Kidney epithelial cell (primary cell): Measurements from ENCODE around the gene PCDHB16. TPM values are rescaled to one million over a fixed set of nuclear protein-coding genes. Genes with fewer than 3 reads are reported as not detected.
"Not testable (repeated sequence)": the region's sequence is repeated elsewhere in the genome, so short reads cannot be mapped to it uniquely, and the experiment has no call there.

Experiments used
- DNase-seq: peaks from one replicate; pipeline ENCODE4 v3.0.0-alpha.2; 2010; ENCODE audit warnings: low read depth
- H3K27me3 ChIP-seq: 2 replicates; pipeline ENCODE4 v1.6.0; 2011; ENCODE audit warnings: low read length; ENCODE audit not compliant: control insufficient read depth, insufficient read depth
- H3K36me3 ChIP-seq: 2 replicates; pipeline ENCODE4 v1.5.1; 2011; ENCODE audit warnings: low read length; ENCODE audit not compliant: control insufficient read depth, insufficient read depth
- H3K4me3 ChIP-seq: 2 replicates; pipeline ENCODE4 v1.5.1; 2011; ENCODE audit warnings: low read depth, mild to moderate bottlenecking, control low read depth, low read length
- total RNA-seq: library from RNA; depleted of rRNA; stranded (reverse); fragments of >200 nt; gene quantifications from 2 replicates; pipeline ENCODE4 v1.2.3, GENCODE V29; 2015
- TF ChIP-seq, protein P1 (sequence below): IDR thresholded peaks from 2 replicates; pipeline ENCODE4 v1.5.1; 2011; ENCODE audit warnings: mild to moderate bottlenecking, moderate library complexity, low read length, control low read depth, inconsistent platforms; ENCODE audit not compliant: insufficient read depth, poor library complexity, severe bottlenecking

The PCDHB16 gene
- total RNA-seq, 1 donor from 2014 or later: 0.92 TPM

DNA sequence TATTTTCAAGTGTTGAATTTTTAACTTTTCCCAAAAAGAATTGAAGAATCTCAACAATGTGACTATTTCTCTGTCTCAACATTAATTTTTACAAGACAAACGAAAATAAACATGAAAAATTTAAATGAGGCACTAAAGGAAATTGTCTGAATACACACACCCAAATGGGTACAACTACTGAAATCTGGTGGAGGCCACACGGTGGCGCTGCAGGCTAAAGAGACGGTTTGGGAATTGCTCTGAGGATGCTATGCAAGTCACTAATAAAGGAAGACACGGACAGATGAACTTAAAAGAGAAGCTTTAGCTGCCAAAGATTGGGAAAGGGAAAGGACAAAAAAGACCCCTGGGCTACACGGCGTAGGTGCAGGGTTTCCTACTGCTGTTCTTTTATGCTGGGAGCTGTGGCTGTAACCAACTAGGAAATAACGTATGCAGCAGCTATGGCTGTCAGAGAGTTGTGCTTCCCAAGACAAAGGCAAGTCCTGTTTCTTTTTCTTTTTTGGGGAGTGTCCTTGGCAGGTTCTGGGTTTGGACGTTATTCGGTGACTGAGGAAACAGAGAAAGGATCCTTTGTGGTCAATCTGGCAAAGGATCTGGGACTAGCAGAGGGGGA lies 10.0 kb downstream of the PCDHB16 start, which contains the start of gene PCDHB10:
Gene PCDHB10, plus strand, starts transcription at position 244 of the 616 bp plus-strand sequence. Its CDS starts 200 bp downstream, at position 444.
- DNase-seq: no peak
- no peak within 1 kb of the TSS for H3K4me3 ChIP-seq
- no peaks in the 10 kb centered on the region for H3K36me3 ChIP-seq
- TF ChIP-seq, protein P1, sequence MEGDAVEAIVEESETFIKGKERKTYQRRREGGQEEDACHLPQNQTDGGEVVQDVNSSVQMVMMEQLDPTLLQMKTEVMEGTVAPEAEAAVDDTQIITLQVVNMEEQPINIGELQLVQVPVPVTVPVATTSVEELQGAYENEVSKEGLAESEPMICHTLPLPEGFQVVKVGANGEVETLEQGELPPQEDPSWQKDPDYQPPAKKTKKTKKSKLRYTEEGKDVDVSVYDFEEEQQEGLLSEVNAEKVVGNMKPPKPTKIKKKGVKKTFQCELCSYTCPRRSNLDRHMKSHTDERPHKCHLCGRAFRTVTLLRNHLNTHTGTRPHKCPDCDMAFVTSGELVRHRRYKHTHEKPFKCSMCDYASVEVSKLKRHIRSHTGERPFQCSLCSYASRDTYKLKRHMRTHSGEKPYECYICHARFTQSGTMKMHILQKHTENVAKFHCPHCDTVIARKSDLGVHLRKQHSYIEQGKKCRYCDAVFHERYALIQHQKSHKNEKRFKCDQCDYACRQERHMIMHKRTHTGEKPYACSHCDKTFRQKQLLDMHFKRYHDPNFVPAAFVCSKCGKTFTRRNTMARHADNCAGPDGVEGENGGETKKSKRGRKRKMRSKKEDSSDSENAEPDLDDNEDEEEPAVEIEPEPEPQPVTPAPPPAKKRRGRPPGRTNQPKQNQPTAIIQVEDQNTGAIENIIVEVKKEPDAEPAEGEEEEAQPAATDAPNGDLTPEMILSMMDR: peak; percentile 17
- no peaks in the 10 kb centered on the region for H3K27me3 ChIP-seq

DNA sequence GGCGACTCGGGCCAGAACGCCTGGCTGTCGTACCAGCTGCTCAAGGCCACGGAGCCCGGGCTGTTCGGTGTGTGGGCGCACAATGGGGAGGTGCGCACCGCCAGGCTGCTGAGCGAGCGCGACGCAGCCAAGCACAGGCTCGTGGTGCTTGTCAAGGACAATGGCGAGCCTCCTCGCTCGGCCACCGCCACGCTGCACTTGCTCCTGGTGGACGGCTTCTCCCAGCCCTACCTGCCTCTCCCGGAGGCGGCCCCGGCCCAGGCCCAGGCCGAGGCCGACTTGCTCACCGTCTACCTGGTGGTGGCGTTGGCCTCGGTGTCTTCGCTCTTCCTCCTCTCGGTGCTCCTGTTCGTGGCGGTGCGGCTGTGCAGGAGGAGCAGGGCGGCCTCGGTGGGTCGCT lies 12.1 kb downstream of the PCDHB16 start:
- not testable (repeated sequence) for H3K27me3 ChIP-seq, DNase-seq, H3K36me3 ChIP-seq, H3K4me3 ChIP-seq

DNA sequence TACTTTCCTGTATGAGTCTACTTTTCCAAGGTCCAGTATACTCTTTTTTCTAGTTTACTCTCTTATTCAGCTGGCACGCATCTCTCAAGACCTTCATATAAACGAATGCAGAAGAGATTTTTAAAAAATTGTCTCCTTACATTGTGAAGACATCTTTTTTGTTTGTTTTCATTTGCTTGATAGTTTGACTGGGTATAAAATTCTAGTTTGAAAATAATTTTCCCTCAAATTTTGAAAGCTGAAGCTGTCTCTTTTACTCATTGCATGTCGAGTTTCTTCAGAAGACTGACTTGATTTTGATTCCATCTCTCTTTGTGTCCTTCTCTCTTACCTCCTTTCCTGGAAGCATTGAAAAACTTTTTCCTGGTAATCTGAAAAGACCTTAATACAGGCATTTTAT lies 14.2 kb downstream of the PCDHB16 start:
- H3K36me3 ChIP-seq: no peaks in the 10 kb centered on the region
- no peak for DNase-seq
- TF ChIP-seq, protein P1: no peak

DNA sequence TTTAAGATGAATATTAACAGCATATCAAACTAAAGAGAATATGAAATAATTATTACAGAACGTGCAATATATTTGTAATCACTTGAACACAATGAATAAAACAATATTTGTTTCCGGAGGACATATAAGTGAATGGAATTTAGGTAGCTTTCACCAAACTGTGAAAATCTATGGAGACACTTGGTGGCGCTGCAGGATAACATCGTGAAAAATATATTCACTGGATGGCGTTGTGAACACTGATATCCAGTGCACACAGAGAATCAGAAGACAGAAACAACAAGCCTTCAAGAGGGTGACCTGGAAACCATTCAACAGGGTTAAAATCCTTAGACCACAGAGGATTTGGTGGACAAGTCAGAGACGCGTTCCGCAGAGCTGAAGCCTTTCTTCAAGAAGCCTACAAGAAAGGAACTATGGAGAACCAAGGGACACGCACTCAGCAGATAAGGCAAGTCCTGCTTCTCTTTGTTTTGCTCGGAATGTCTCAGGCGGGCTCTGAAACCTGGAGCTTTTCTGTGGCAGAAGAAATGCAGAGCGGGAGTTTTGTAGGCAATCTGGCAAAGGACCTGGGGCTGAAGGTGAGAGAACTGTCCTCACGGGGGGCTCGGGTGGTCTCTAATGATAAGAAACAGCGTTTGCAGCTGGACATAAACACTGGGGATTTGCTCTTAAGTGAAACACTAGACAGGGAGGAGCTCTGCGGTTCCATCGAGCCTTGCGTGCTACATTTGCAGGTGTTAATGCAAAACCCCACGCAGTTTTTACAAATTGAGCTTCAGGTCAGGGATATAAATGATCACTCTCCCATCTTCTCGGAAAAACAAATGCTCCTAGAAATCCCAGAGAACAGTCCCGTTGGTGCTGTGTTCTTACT lies 17.4 kb downstream of the PCDHB16 start, which contains the start of gene PCDHB11:
Gene PCDHB11, plus strand, starts transcription at position 269 of the 877 bp plus-strand sequence. Its CDS starts 148 bp downstream, at position 417.
- no peak for DNase-seq
- Histone ChIP-seq H3K4me3 (no peak within 1 kb of the TSS), H3K27me3 (no peaks in the 10 kb centered on the region), H3K36me3 (no peaks in the 10 kb centered on the region)
- TF ChIP-seq, protein P1: no peak

More for the DNA sequence above, 14.2 kb downstream of the PCDHB16 start:
- Histone ChIP-seq H3K4me3 (no peak overlapping the region), H3K27me3 (no peaks in the 10 kb centered on the region)

DNA sequence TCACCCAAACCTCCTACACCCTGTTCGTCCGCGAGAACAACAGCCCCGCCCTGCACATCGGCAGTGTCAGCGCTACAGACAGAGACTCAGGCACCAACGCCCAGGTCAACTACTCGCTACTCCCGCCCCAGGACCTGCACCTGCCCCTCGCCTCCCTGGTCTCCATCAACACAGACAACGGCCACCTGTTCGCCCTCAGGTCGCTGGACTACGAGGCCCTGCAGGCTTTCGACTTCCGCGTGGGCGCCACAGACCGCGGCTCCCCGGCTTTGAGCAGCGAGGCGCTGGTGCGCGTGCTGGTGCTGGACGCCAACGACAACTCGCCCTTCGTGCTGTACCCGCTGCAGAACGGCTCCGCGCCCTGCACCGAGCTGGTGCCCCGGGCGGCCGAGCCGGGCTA lies 18.9 kb downstream of the PCDHB16 start:
- not testable (repeated sequence) for DNase-seq

DNA sequence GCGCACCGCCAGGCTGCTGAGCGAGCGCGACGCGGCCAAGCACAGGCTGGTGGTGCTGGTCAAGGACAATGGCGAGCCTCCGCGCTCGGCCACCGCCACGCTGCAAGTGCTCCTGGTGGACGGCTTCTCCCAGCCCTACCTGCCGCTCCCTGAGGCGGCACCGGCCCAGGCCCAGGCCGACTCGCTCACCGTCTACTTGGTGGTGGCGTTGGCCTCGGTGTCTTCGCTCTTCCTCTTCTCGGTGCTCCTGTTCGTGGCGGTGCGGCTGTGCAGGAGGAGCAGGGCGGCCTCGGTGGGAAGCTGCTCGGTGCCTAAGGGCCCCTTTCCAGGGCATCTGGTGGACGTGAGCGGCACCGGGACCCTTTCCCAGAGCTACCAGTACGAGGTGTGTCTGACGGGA lies 19.5 kb downstream of the PCDHB16 start:
- H3K27me3 ChIP-seq, H3K36me3 ChIP-seq, DNase-seq, H3K4me3 ChIP-seq: not testable (repeated sequence)

More for the DNA sequence above, 18.9 kb downstream of the PCDHB16 start:
- not testable (repeated sequence) for H3K4me3 ChIP-seq, H3K27me3 ChIP-seq, H3K36me3 ChIP-seq

DNA sequence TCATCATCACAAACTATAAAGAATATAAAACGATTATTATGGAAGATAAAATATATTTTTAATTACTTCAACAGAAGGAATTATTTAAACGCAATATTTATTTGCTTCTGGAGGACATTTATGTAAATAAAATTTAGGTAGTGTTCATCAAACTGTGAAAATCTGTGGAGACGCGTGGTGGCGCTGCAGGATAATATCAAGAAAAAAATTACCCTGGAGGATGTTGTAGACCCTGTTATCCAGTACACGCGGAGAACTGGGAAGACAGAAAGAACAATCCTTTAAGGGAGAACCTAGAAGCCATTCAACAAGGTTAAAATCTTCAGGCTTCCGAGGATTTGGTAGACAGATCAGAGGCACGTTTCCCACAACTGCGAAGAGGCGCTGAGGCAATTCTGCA lies 26.3 kb downstream of the PCDHB16 start, which contains the start of gene PCDHB12:
Gene PCDHB12, plus strand, starts transcription at position 242 of the 400 bp plus-strand sequence. CDS start 189 bp downstream, outside the sequence.
- Histone ChIP-seq H3K4me3 (no peak within 1 kb of the TSS), H3K36me3 (no peaks in the 10 kb centered on the region), H3K27me3 (no peaks in the 10 kb centered on the region)
- no peak for DNase-seq
- TF ChIP-seq, protein P1: no peak

DNA sequence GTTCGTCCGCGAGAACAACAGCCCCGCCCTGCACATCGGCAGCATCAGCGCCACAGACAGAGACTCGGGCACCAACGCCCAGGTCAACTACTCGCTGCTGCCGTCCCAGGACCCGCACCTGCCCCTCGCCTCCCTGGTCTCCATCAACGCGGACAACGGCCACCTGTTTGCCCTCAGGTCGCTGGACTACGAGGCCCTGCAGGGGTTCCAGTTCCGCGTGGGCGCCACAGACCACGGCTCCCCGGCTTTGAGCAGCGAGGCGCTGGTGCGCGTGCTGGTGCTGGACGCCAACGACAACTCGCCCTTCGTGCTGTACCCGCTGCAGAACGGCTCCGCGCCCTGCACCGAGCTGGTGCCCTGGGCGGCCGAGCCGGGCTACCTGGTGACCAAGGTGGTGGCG lies 28.1 kb downstream of the PCDHB16 start:
- H3K27me3 ChIP-seq, H3K36me3 ChIP-seq, DNase-seq, H3K4me3 ChIP-seq: not testable (repeated sequence)

DNA sequence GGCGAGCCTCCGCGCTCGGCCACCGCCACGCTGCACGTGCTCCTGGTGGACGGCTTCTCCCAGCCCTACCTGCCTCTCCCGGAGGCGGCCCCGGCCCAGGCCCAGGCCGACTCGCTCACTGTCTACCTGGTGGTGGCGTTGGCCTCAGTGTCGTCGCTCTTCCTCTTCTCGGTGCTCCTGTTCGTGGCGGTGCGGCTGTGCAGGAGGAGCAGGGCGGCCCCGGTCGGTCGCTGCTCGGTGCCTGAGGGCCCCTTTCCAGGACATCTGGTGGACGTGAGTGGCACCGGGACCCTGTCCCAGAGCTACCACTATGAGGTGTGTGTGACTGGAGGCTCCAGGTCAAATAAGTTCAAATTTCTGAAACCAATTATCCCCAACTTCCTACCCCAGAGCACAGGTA lies 28.7 kb downstream of the PCDHB16 start:
- DNase-seq, H3K4me3 ChIP-seq, H3K36me3 ChIP-seq: not testable (repeated sequence)

More for the DNA sequence above, 28.7 kb downstream of the PCDHB16 start:
- not testable (repeated sequence) for H3K27me3 ChIP-seq
